HG03521 (cell line): Measurements from ENCODE around the gene CAMK2G.

Experiments
- ATAC-seq: cut with Tn5 transposase; IDR thresholded peaks from one replicate; pipeline ENCODE4 v1.9.1; 2021; ENCODE audit warnings: mild to moderate bottlenecking, moderate library complexity; ENCODE audit not compliant: unreplicated experiment

The CAMK2G gene

GRCh38 chr10:73865459-73866442 lies 8.6 kb downstream of the CAMK2G start:
- ATAC-seq: no peak

- ATAC-seq: no peak
Observed at GRCh38 chr10:73865107-73865458, 9.3 kb downstream of the CAMK2G start.

GRCh38 chr10:73864229-73864628 lies 10.1 kb downstream of the CAMK2G start:
- no peak for ATAC-seq

DNA sequence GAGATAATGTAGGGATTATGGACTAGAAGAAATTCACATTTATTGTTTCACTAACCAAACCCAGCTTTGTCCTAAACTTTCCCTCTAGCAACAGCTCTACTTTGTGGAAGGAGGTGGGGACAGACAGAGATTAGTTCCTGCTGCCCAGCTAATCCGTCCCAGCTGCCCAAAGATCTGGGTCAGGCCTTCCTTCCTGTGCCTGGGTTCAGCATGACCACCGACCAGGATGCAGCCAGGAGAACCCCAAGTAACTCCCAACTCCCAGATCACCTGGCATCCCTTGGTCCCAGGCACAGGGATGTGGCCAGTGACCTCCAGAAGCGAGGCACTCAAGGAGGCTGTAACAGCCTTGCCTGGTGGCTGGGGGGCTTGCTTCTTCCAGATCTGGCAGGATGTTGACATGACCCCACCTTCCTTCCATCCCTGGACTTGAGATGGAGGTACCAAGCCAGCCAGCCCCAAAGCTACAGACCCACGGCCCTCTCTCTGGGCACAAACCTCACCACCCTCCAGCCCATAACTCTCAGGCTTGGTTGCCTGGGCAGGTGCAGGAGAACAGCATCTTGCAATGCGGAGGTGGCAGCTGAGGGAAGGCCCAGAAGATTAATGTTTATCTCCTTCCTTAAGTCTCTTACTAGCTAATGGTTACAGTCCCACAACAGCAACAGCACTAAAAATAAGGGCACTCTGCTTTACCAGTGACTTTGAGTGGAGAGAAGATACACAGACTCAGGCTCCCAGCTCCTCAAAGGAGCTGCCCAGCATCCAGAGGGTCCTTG lies 11.1 kb downstream of the CAMK2G start:
- no peak for ATAC-seq

- no peak for ATAC-seq
Observed at GRCh38 chr10:73862011-73862410, 12.3 kb downstream of the CAMK2G start.

- no peak for ATAC-seq
Observed at GRCh38 chr10:73859784-73860491, 14.4 kb downstream of the CAMK2G start.

- ATAC-seq: no peak
Observed at GRCh38 chr10:73859428-73859783, 14.9 kb downstream of the CAMK2G start.

- ATAC-seq: no peak
Observed at GRCh38 chr10:73858750-73859427, 15.5 kb downstream of the CAMK2G start.

- no peak for ATAC-seq
Observed at GRCh38 chr10:73858013-73858708, 16.2 kb downstream of the CAMK2G start.

DNA sequence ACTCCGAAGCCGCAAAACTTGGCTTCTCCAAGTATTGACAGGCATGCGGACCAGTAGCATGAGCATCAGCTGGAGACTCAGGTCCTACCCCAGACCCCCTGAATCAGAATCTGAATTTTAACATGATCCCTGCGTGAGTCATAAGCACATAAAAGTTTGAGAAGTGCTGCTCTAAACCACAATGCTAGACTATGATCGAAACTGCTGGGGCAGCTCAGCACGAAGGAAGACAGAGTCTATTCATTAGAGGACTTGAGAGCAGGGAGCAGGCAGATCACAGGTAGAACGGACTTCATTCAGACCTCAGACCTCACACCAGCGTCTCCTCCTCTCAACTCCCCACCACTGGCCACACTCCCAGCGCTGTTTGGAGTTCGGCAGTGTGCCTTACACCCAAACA lies 16.9 kb downstream of the CAMK2G start:
- ATAC-seq: no peak

GRCh38 chr10:73856261-73856660 lies 18.1 kb downstream of the CAMK2G start:
- ATAC-seq: no peak

- ATAC-seq: no peak
Observed at GRCh38 chr10:73855413-73855812, 18.9 kb downstream of the CAMK2G start.

DNA sequence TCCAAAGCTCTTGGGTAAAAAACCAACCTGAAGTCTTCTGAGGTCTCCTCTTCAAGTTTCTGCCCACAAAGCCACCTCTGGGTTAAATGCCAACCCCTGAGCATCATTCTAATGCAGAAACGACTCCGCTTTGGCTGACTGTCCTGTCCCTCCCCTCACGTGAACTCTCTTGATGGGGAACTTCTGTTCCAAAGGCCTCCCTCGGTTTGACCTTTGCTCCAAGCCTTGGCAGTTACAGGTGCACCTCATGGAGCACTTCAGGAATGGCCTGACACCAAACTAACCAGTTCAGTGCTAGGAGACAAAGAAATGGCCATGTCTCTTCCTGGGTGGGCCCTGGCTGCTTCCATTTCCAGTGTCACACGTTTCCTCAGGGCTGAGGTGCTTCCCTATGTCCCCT lies 20.0 kb downstream of the CAMK2G start:
- no peak for ATAC-seq

DNA sequence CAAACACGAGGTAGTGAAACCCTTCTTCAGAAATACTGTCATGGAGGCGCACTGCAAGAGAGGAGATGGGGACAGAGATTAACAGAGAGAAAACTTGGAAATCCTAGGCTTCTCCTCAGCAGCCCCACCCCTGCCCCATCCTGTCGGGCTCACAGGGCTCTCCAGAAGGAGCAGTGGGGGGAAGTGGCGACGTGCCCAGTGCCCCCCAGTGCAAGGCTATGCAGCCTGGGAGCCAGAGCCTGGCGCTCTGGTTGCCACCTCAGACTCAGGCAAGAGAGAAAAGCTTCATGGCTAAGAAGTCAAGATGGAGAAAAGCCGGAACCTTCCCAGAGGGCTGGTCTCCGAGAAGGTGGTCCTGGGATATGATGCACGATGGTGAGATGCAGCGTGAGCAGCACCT lies 21.2 kb downstream of the CAMK2G start:
- no peak for ATAC-seq

- ATAC-seq: no peak
Observed at GRCh38 chr10:73850863-73851461, 23.4 kb downstream of the CAMK2G start.

GRCh38 chr10:73850211-73850610 lies 24.1 kb downstream of the CAMK2G start:
- no peak for ATAC-seq

GRCh38 chr10:73848821-73849489 lies 25.4 kb downstream of the CAMK2G start:
- ATAC-seq: peak; percentile 86

GRCh38 chr10:73847031-73847430 lies 27.3 kb downstream of the CAMK2G start:
- ATAC-seq: no peak

DNA sequence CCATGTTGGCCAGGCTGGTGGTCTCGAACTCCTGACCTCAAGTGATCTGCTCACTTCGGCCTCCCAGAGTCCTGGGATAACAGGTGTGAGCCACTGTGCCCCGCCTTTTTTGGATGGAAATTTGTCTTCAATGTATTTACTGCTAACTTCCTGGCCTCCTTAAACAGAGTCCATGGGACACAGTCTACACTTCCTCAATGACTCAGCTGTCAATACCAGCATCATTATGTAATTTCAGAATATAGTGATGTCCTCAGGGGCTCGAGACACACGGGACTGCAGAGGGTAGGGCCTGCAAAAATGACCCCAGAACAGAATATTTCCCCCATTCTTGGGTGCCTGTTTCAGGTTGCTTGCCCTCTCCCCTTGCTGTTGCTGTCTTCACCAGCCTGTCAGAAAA lies 31.1 kb downstream of the CAMK2G start:
- ATAC-seq: no peak
